ENCODE results near the gene ARHGEF2.
A peak's percentile ranks its signal among the peaks of the same experiment; 100 is the strongest.
"Not testable (repeated sequence)": the region's sequence is repeated elsewhere in the genome, so short reads cannot be mapped to it uniquely, and the experiment has no call there.

ARHGEF2 gene

DNA sequence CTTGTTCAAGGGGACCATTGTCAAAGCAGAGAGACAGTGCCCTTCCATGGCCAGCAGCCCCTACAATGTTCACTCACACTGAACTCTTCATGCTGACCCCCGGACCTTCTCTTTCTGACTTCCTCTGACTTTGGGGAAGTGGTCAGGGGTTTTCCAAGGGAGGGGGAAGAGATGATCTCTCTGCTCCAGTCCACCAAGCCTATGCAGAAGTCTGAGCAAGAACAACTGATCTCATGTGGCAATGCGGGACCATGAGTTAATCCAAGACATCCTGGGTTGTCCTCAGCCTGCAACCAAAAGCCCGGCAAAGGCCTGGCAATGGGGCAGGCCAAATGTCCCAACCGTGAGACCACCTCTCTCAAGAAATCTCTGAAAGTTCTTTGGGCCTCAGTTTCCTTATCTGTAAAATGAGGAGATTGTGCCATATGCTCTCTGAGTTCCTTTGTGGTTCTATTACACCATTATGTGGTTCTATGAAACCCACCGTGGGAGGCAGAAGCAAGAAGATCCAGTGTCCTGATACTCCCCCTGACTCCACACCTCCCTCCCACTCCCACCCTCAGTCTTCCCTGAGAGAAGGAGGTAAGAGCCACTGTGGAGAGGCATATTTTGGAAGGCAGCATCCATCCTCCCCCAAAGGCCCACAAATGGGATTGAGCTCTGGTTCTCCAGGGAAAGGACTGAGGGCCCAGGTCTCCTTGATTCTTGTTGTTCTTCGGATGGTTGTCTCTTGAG is 11.8 kb upstream of the ARHGEF2 start:
- no peak for DNase-seq (ENCODE audit: low read depth)

DNA sequence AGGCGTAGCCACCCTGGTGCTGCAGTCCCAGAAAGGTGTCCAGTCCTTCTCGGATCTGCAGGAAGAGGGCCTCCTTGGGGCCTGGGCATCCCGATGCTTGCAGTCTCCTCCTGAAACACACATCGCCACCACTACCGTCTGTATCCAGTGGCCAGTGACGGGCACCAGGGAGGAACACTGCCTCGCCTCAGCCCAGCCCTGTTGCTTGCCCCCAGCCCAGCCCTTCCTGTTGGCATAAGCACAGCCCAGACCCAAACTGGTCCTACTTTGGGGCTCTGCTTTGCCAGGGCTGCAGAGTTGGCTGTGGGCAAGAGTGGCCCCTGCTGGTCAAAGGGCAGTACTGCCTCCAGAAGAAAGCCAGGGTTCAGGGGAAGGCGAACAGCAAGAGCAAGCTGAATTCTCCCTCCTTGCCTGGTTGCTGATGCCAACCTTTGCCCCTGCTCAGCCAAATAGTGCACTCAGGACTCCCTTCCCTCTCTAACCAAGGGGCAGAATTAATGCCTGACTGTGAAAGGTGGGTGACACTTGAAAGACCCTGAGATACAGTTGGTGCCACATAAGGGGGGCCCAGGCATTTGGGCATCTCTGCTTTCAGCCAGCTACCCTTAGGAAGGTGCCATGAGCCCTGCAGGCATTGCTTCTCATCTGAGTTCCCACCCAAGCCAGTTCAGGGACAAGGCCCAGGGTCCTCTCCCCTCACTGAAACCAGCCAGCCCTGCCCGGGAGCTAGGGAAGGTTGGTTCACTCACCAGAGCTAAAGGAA is 11.1 kb upstream of the ARHGEF2 start:
- DNase-seq (ENCODE audit: low read depth): peak; percentile 66

DNA sequence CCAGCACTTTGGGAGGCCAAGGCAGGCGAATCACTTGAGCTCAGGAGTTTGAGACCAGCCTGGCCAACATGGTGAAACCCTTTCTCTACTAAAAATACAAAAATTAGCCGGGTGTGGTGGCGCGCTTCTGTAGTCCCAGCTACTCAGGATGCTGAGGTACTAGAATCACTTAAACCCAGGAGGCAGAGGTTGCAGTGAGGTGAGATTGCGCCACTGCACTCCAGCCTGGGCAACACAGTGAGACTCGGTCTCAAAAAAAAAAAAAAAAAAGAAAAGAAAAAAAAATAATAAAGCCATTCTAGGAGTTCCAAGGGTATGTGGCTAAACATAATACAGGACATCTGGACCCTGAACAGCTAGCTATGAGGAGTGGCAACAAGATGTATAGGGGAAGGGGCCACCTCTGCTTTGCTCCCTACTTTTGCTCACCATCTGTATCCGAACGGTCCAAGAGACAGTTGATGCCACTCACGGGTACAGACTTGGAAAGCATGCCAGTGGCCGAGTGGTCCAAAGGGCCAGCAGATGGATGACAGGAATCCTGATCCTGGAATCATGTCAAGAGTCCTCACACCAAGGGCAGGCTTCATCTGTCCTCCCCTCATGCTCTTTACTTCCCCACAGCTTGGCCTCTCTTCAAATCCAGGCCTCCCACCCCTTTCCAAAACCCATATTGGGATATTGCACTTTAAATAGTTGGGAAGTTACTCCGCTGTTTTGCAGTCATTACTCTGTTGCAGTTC is 6.7 kb upstream of the ARHGEF2 start:
- not testable (repeated sequence) for DNase-seq (ENCODE audit: low read depth)

DNA sequence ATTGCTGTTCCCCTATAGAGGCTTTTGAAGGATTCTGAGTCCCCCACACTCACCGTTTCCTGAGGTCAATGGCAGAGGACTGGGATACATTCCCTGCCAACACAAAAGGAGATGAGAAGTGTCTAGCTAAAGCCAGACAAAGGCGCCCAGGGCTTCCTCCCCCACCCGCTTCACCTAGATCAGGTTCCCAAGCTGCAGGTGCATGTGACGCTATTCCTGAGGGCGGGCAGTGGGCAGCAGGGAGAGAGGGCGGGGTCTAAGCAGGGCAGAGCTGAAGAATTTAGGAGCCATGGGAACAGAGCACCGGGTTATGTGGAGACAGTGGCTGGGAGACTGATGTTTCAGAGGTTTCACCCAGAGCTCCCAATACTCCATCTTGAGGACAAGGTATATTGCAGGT is 6.0 kb upstream of the ARHGEF2 start:
- no peak for DNase-seq (ENCODE audit: low read depth)

DNA sequence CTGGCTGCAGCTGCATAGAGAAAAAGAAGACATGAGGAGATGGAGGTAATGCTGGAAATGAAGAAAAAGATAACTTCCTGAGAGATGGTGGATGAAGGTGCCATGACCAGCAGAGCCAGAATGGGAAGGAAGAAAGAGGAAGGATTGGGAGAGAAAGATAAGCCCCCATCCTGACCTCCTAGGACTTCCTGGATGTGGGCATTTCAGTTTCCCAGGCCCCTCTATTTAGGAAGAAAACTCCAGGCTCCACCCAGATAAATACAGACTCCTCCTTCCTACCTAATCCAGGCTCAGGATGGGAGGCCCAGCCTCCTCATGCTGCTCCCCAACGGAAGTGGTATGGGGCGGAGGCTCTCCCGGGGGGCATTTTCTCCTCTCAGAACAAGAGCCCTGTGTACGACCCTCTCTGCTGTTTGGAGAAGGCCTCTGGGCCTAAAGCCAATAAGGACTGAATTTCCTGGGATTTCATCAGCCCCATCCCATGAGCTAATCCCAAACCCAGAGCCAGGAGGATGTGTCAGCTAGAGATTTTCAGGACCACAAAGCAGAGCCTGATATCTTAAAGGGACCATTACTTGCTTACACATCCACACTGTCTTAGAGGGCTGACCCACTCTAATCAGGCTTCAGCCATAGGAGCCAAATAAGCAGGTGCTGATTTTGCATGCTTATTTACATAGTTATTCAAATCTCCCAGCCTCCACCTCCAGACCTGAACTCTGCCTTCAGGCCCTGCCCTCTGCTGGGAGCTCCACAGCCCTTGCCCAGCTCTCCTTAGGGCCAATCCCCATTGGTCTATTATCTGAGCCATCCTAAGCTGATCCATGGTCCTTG is 5.1 kb upstream of the ARHGEF2 start:
- no peak for DNase-seq (ENCODE audit: low read depth)

DNA sequence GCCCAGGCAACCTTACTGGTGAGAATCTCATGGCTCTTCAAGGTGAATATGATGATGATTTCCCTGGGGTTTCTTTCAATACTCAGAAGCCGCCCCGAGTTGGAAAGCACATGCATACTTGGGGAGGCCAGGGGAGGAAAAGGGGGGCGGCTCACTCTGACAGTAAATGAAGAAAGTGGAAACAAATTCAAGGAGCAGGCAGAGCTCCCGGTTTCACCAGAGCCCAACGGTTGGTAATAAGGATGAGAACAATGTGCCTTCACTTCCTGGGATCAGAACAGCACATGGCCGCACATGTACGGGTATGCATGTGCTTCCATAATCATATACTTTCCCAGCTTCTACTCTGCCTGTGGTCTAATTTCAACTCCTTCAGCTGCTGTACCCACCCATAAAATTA is 3.8 kb upstream of the ARHGEF2 start:
- DNase-seq (ENCODE audit: low read depth): no peak

DNA sequence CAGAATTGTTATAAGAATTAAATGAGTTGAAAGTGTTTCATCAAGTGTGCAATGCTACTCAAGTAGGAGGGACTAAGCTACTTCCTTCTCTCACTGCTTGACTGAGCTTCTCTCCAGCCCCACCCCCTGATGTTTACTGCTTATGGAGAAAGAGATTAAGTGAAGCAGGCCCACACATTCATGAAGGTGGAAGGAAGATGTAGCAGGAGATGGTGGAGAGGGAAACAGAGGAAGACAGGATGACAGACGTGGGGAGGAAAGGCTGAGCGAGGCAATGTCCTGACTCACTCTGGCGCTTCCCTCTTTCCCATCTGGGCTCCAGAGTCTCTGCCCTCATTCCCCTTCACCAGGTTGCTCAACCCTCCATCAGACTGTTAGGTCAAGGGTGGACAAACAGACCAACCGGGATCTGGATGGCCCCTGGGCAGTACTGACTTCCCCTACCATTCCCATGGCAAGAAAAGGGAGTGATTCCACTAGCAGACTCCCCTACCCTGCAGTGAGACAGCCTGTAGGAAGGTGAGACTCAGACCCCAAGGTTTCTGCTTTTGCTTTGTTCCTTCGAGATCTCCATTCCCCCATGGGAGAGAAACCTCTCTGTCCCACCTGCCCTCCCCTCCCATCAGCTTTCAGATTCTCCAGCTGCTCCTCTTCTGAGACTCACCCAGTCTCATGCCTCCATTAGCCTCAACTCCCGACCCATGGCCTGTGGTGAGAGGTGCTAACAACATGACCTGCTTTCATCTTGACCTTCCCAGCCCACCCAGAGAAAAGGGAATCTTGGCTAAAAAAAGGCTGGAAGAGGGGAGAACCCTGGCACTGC is 3.1 kb upstream of the ARHGEF2 start:
- no peak for DNase-seq (ENCODE audit: low read depth)

DNA sequence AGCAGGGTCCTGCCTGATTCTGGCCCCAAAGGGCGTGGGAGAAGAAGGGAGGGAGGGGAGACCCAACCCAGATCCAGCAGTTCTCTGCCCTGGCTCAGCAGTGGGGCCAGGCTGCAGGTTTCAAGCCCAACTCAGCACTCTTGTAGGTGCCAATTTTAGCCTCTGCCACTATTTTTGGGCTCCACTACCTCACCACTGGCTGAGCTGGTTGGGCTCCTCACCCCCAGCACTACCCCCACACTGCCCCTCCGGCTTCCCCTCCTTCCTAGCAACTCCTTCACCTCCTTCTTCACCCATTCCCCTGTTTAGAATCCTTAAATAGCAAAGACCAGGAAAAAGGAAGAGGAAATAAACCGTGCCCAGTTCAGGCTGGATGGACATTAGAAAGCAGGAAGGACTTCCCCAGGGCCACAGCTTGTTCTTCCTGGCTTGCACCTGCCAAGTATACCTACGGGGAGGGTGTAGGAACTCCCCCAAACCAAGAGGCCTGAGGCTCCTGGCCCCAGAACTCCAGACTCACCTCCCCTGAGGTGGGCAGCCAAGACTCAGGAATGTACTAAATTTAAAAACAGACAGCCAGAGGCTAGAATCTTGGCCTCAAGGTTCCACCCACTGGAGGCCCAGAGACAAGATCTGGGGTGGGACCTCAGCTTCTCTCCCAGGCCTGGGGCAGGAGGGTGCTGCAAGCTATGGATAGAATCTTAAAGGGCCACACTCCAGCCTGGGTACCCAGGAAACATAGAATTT is 1.4 kb upstream of the ARHGEF2 start:
- DNase-seq (ENCODE audit: low read depth): no peak

DNA sequence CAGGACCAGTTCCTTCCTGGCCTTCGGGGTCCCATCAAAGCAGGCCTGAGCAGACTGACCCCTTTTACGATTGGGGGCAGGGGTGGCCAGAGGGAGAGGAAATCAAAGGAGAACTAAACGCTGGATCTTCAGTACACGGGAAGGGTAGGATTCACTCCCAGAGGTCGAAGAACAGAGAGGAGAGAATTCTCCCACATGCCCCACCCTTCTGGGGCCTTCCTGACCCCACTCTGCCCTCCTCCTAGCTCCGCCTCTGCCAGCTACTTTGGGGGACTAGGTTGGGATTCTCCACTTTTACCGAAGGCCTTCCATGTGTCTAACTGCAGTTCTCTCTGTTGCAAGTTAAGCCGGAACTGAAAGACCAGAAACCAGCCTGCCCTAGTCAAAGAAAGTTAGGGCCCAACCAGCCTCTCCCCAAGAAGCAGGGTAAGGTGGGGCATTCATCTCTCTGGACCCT is 654 bp upstream of the ARHGEF2 start:
- DNase-seq (ENCODE audit: low read depth): no peak

DNA sequence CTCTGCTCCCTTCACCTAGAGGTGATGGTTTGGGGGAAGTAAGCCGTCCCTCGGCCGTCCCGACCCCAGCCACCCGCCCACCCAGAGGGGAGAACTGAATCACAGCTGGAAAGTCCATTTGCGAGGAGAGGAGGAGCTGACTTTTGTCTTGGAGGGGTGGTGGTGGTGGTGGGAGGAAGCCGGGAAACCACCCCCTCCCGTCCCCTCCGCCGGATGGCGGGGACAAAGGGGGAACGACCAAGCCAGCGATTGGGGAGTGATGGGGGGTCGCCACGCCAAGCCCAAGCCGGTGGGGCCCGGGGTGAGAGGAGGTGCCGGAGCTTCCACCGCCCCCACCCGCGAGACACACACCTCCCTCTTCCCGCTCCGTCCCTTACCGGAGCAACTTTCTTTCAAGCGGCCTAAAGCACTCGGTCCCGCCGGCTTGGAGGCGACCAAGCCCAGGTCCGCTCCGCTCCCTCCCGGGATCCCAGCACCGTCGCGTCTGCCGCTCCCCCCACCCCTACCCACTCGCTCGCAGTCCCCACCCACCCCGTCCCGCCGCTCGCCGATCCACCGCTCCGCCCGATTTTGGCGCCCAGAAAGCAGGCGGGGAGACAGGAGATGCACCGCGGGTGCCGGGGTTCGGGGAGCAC is 540 bp downstream of the ARHGEF2 start:
- DNase-seq (ENCODE audit: low read depth): peak; percentile 67

DNA sequence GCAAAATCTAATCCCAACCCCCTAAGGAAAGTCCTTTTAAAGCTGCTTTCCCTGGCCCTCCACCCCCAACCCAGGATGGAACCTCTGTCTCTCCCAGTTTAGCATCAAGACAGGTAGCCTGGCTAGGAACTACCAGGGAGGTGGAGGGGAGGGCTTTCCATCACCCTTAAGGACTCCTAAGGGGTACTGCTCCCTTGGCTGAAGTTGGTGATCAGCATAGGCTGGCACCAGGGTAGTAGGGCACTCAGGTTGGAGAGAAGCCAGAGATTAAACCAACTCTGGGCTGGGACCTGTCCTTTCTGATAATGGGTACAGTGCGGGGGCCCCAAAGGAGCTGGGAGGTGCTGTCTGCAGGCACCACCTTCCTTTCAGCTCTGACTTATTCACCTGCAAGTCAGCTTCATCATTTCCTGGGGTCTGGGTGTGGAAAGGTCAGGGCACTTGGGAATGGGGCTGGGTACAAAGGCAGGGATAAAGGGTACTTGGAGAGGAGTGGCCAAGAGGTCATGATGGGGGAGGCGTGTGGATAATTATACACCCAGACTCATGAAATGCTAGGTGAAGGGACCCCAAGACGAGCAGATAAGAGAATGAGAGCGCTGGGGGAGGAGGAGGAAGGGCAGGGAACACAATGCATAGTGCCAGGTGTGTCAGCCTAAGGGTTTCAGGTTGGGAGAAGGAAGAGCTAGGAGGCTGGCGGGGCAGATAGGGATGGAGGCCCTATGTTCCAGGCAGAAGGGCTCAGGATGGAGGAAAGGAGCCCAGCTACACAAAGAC is 1.2 kb downstream of the ARHGEF2 start:
- DNase-seq (ENCODE audit: low read depth): no peak

DNA sequence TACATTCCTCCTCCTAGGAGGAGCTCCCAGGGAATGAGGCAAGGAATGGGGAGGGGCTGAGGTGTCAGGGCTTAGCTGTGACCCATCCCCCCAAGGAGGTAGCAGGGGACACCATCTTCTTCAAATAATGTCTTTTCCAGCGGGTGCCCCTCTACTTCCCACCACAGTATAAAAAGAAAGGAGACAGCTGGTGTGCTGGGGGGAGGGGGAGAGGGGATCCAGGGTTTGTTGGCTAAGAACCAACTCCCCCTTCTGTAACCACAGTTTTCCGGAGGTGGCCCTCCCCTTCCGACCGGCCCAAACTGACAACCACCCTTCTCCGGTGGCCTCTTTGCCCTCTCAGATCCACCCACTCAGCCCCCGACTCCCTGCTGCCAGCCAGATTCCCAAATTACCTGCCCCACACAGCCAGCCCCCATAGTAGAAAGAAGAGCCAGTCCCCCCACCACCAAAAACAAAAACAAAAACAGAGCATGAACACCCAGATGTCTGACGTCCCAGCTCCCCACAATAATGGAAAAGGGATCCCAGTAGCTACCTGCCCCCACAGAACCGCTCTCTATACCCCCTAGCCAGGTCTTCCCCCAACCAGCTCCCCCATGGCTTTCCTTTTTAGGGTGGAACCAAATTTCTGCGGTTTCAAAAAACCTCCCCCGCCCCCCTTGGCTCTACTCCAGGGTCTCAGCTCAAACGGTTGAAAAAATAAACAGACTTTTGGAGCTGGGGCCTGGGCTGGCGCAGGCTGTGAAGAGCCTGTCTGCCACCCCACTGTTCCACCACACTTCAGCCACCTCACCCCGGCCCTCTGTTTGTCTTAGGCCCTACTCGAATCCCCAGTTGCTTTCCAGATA is 2.1 kb downstream of the ARHGEF2 start:
- DNase-seq (ENCODE audit: low read depth): peak; percentile 65

DNA sequence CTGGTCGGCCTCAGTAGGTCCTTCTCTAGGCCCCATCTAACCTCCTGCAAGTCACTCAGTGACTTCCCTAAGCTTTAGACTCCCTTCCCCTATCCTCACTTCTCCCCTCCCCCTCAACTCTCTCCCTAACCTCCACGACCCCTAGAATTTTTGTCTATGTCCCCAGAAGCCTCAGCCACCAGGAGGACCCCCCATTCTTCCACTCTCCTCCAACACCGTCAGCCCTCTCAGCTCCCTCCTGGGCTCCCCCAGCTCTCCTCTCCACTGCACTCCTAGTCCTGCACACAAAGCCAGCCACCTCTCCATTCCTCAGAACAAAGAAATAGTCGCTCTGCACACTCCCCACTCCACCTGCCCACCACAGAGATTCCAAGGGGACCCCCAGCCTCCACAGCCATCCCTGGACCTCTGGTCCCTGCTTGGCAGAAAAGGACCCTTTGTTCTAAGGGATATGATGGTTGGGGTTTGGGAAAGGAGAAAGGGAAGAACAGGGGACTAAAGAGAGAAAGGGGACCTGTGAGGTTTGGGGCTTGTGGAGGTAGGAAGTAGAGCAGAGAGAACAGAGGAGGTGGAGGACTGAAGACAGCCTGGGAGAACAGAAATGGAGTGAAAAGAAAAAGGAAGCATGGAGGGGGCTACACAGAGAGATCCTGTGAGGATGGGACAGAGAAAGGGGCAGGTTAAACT is 2.8 kb downstream of the ARHGEF2 start:
- no peak for DNase-seq (ENCODE audit: low read depth)

DNA sequence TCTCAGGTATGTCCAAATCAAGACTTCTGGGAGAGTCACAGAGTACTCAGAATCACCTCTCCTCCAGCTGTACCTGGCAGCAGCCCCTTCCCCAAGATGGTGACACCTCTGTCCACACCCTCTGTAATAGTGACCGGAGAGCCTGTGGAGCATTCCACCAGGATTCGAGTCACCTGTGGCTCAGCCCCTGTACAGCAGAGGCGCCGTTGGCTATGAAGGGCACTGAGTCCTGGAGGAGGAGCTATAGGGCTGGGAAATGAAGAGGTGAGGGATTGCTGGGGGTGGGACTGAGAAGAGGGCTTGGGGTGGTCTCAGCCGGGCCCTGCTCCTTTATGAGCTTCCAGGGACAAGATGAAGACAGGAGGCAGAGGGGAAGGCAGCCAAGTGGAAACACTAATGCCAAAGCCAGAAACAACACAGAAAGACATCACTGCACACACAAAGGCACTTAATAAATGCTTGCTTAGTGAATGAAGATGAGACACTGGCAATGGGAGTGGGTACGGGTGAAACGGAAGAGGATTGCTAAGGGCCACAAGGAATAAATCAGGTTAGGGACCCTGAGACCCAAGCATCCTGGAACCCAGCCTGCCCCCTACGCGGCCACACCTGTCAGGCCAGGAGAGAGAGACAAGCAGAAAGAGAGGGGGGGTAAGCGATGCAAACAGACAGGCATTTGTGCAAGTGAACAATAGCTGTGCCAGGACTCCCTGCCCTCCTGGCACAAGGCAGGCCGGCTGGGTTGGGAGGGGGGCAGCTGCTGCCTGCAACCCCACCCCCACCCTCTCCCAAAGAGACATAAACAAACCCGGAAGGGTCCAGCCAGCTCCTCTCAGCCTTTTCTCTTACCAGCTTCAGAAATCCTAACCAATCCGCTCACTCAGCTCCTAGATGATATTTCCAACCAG is 3.9 kb downstream of the ARHGEF2 start:
- no peak for DNase-seq (ENCODE audit: low read depth)

DNA sequence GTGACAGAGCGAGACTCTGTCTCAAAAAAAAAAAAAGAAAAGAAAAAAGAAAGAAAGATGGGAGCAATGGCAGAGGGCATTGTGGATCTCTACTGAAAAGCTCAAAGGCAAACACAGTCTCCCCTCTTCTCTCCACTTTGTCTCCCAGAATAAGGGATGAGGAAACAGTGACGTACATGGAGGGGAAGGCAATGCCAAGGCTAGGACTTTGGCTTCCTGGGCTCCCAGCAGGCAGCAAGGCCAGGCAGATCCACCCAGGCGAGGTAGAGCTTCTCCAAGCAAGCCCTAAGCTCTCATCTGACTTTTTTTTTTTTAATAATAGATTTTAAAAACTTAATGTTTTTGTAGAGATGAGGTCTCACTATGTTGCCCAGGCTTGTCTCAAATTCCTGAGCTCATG is 4.6 kb downstream of the ARHGEF2 start:
- DNase-seq (ENCODE audit: low read depth): no peak

Data from activated gamma-delta T cell treated with anti-CD3 and anti-CD28 coated beads, Interleukin-2, amount 50 U/mL, for 16 hours (primary cell).